ENCODE data around the gene AFG3L2. TPM values are rescaled to one million over a fixed set of nuclear protein-coding genes. Genes with fewer than 3 reads are reported as not detected.

The AFG3L2 gene
- total and polyA plus RNA-seq, 2 of the 8 experiments (the other 6 are each of a cell fraction or from before 2014, with no cell fraction given): 29.7 to 84.8 TPM

DNA sequence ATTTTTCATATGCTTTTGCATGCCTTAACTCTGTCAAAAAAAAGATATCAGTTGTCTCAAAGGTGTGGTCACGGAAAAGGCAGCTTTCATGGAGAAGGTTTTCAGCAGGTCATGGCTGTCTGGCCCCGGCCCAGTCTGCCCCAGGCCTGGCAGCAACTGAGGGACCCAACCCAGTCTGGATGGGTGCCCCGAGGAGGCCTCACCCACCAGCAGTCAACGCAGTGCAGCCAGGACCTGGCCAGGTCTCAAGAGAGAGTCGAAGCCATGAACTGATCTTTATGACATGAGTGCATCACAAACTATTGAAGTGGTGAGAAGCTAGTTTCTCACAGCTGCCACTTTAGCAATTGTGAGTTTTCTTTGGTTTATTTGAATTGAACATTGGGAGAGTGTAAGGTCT, 61.1 kb downstream of the AFG3L2 start:
- Histone ChIP-seq H3K9me3 (ENCODE audit: insufficient read depth in 2 of 2, low read depth in 1 of 2, low read length in 1 of 2) (no peaks in the 10 kb centered on the region), H3K27ac (ENCODE audit: low read depth, low read length) (no peak overlapping the region), H4K8ac (ENCODE audit: extremely low read depth, insufficient read depth, low read length) (no peak overlapping the region), H3K14ac (ENCODE audit: insufficient read length) (no peak overlapping the region), H2AK5ac (ENCODE audit: low read depth, low read length) (no peak overlapping the region), H2AFZ (ENCODE audit: low read length) (no peak overlapping the region), H3K27me3 (replicated peaks in 1 of 4; ENCODE audit: control insufficient read depth in 3 of 4, extremely low read depth in 1 of 4, insufficient read depth in 3 of 4, low read length in 3 of 4) (no peaks in the 10 kb centered on the region), H2BK120ac (replicated peaks; ENCODE audit: low read depth, low read length) (no peak overlapping the region), H2BK12ac (ENCODE audit: low read depth, low read length) (no peak overlapping the region), H3K4me1 (replicated peaks in 1 of 4; ENCODE audit: control insufficient read depth in 3 of 4, insufficient read depth in 4 of 4, low read length in 3 of 4) (no peaks in the 10 kb centered on the region), H3K36me3 (ENCODE audit: control insufficient read depth in 2 of 4, insufficient read depth in 4 of 4, low read length in 3 of 4) (peaks cover 0 to 34% (median 6%) of the 10 kb centered on the region in 4 experiments; a peak in 4 of 8 replicates), H2BK15ac (ENCODE audit: low read length) (no peak overlapping the region), H4K20me1 (replicated peaks in 1 of 2; ENCODE audit: control insufficient read depth in 1 of 2, insufficient read depth in 2 of 2, low read length in 2 of 2) (peaks cover 0 to 2% of the 10 kb centered on the region in 2 experiments), H2BK5ac (ENCODE audit: low read depth, low read length) (no peak overlapping the region), H3K4ac (replicated peaks; ENCODE audit: insufficient read length, low read depth, low read length) (no peak overlapping the region), H2BK20ac (ENCODE audit: low read length) (no peak overlapping the region), H3K9ac (replicated peaks in 1 of 4; ENCODE audit: extremely low read depth in 1 of 4, low read depth in 3 of 4, low read length in 3 of 4) (no peak overlapping the region), H4K5ac (ENCODE audit: insufficient read length, low read depth, low read length) (no peak overlapping the region), H3K18ac (ENCODE audit: extremely low read depth, low read length) (no peak overlapping the region), H3K4me2 (ENCODE audit: insufficient read depth in 1 of 2, low read depth in 2 of 2, low read length in 2 of 2) (no peak overlapping the region), H3K23me2 (ENCODE audit: low read depth, low read length) (no peaks in the 10 kb centered on the region), H3K56ac (replicated peaks; ENCODE audit: insufficient read length, low read depth, low read length) (no peak overlapping the region), H4K91ac (replicated peaks; ENCODE audit: insufficient read length, low read length) (no peak overlapping the region), H3K4me3 (ENCODE audit: extremely low read depth in 1 of 4, insufficient read depth in 2 of 4, low read depth in 3 of 4, low read length in 4 of 4) (no peak overlapping the region), H3K79me1 (ENCODE audit: low read depth, low read length) (peaks cover 2% of the 10 kb centered on the region; the same call in 1 of the 2 replicates), H3K23ac (ENCODE audit: insufficient read length) (no peak overlapping the region), H3K79me2 (ENCODE audit: control insufficient read depth in 1 of 2, insufficient read depth in 2 of 2, low read length in 2 of 2) (no peaks in the 10 kb centered on the region)
- 95% methylated on average over 5 of the region's 5 CpGs; no CpG with 5 or more reads in 1 of the 2 experiments for WGBS, 2 experiments (ENCODE audit: extremely low coverage in 1 of 2, insufficient coverage in 1 of 2, insufficient read length in 1 of 2, insufficient replicate concordance in 2 of 2, low coverage in 1 of 2, low lambda C conversion rate in 2 of 2, missing lambda C conversion rate in 1 of 2)
- TF ChIP-seq POU5F1 (IDR thresholded peaks at IDR 0.05; ENCODE audit: low read depth, low read length) (no peak), EP300 (IDR thresholded peaks at IDR 0.05; ENCODE audit: borderline replicate concordance in 1 of 2, low read depth in 2 of 2, low read length in 2 of 2) (no peak), JUND (IDR thresholded peaks at IDR 0.05; ENCODE audit: low read length) (no peak), POLR2A (IDR thresholded peaks at IDR 0.05; ENCODE audit: control extremely low read depth in 1 of 2, low read depth in 2 of 2, low read length in 2 of 2) (no peak)
- no peak for FAIRE-seq
- ChIA-PET POLR2A (ENCODE audit: partially characterized antibody) (no interaction called here), CTCF (ENCODE audit: partially characterized antibody) (interaction anchor here (0.6 to 11.7 kb wide), 4 partner anchors 13 to 37 kb away, joined by 3 to 96 read pairs (median 6); no protein-coding TSS in a partner anchor)
- DNase-seq (ENCODE audit: low read depth in 1 of 2, low spot score in 2 of 2): no peak

Measured in H1 (cell line).